Measurements from ENCODE around the gene PIAS1.
"Not testable (repeated sequence)": the region's sequence is repeated elsewhere in the genome, so short reads cannot be mapped to it uniquely, and the experiment has no call there.

The PIAS1 gene

DNA sequence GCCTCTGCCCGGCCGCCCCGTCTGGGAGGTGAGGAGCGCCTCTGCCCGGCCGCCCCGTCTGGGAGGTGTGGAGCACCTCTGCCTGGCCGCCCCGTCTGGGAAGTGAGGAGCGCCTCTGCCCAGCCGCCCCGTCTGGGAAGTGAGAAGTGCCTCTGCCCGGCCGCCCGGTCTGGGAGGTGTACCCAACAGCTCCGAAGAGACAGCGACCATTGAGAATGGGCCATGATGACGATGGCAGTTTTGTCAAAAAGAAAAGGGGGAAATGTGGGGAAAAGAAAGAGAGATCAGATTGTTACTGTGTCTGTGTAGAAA, 168.3 kb downstream of the PIAS1 start:
- DNase-seq, result not testable (repeated sequence)

- no peak for DNase-seq
Measured at GRCh38 chr15:68223171-68223570, 169.1 kb downstream of the PIAS1 start.

GRCh38 chr15:68224108-68224507, 170.0 kb downstream of the PIAS1 start:
- DNase-seq, result no peak

DNA sequence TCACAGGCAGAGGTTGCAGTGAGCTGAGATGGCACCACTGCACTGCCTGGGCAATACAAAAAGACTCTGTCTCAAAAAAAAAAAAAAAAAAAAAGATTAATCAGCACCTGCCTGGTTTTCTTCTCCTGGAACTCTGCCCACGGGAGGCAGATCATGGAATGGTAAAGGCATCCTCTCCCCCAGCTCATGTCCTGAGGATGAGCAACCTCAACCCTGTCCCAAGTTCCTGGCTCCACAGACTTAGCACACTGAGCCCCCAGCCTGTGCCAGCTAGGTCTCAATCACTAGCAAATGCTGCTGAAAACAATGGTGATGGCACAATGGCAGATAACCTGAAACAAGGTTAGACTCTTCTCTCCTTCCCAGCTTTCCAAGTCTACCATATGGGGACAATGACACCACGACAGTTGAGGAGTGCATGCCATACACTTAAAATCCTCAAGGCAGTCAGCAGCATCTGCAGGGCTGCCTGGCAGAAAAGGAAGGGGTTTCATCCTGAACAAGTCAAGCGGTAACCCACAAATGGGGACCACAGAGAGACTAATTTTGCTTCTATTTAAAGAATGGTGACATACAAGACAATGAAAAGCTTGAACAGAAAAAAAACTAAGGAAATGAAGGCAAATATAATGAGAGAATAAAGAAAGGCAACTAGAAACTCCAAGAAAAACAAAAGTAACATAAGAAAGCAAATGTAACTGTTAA, 170.6 kb downstream of the PIAS1 start:
- no peak for DNase-seq

GRCh38 chr15:68225442-68225841, 171.3 kb downstream of the PIAS1 start:
- not testable (repeated sequence) for DNase-seq

DNA sequence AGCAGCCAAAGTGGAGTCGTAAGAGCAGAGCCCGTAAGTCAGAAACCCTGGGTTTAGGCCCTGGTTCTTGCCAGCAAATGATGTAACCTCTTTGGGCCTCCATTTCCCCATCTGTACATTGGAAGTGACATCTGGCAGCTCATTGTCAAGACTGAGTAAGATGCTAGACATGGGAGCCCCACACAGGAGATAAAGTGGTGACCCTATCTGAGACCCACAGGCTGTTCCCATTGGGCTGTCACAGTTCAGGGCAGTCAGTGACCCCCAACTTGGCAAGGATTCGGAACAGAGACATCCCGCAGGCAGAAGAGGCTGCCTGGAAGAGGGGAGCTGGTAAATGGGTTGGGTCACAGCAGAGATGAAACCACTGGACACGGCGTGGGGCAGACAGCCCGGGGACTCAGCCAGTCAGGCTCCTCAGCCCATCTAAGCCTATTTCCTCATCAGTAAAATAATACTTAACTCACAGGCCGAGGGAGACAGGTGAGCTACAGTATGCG, 173.6 kb downstream of the PIAS1 start:
- no peak for DNase-seq

- no peak for DNase-seq
Measured at GRCh38 chr15:68228143-68228970, 174.2 kb downstream of the PIAS1 start.

DNA sequence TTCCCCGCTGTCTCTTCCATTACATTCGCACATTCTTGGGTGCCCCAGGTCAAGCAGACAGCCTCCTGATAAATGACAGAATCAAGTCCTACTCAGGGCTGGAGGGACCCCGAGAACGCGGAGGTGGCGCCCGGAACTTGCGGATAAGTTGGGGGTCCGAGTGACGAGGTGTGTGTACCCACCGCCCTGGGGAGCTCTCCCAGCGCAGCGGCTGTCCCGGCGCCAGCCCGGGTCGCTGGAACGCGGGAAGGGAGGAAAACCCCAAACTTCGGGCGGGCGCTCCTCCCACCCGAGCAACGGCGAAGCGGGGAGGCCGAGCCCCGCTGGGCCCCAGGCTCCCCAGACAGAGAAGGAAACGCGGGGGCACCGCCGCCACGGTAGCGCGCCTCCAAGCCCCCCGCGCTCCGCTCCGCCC, 174.9 kb downstream of the PIAS1 start:
- peak; percentile 18 for DNase-seq

DNA sequence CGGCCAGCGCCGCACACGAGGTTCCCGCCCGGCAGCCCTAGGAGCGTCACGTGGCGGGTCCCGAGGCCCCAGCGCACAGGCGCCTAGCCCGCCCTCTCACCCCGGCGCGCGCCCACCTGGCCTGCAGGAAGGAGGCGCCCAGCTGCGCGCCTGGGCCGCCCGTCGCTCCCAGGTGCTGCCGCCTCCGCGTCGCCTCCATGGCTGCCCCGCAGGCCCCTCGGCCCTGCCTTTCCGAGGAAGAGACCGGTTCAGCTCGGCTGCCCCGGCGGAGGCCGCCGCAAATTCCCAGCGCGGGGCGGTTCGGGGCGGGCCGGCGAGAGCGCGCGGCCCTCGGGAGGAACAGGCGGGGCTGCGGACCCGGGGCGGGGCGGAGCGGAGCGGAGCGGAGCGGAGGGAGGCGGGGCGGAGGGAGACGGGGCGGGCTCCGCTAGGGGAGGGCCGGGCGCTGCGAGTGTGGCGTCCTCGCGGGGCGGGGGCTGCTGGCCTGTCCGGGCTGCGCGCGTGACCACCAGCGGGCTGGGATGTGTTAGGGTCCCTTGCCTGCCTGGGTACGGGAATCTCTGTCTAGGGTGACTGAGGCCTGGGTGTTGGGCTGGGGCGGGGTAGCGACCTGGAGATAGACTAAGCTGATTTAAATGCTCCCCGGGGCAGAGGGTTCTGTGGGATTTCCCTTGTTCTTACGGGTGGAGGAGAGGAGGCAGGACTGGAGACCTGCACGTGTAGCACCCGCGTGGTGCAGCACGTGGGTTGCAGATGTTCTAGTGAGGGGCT, 175.5 kb downstream of the PIAS1 start, which contains the start of gene CLN6:
Gene CLN6, minus strand, starts transcription at position 343 of the 771 bp plus-strand sequence. Its CDS starts 144 bp downstream, at position 199.
- DNase-seq, result peak; percentile 81

DNA sequence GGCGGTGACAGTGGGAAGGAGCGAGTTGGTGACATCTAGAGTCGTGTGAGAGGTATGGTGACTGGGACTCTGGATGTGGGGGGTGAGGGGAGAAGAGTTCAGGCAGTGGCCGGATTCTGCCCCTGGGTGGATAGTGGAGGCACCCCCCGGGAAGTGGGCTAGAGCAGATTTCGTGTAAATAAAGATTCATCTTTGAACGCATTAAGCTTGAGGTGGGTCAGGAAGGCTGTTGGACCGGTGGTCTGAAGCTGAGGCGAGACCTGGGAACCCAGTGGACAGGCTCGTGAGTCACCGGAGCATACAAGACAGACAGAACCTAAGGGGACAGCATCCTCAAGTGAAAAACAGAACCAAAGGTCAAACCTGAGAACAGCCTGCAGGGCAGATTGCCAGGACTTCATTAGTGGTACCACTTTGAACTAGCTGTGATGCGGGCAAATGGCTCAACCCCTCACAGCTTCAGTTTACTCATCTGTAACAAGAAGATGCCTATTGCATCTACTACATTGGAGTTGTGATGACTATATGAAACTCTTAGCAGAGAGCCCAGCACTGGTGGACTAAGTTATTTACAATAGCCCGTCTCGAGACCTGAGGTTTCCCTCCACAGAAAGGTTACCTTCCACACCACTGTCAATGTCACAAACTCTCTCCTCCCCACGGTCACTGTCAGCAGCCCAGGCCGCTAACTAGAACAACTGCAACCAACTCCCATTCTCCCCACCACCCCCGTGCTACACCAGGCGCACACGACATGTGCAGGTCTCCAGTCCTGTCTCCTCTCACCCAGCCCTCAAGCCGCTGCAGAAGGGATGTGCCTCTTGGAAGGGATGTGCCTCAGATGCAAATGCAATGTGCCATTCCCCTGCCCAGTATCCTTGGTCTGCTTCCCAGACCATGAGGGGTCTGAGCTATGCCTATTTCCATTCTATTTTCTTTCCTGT, 176.3 kb downstream of the PIAS1 start:
- no peak for DNase-seq

DNA sequence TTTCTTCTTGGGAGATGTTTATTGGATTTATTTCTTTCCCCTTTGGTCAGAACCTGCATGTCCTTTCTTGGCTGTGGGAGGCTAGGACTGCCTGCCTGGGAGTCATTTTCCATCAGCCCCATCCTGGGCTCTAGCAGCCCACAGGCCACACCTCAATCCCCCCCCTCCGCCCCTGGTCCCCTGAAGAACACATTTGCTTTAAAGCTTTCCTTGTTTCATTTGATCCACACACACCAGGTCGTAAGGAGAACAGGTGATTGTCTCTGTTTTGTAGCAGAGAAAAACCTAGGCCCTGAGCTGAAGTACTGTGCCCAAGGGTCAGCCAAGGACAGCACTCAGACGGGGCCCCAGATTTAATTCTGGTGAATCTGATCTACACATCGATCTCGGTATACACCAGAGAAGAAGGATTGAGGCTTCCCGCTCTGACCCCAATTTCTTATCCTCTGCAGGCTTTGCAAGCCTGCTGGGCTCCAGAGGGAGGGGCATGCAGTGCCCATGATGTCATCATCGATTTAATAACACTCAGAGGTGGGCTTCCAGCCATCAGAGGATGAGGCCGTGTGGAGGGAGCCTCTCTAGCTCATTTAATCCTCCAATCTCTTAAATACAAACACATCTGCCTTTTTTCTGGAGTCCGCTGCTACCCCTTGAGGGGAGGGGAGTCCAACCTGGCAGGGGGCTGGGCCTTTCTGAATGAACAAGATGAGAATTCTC, 177.1 kb downstream of the PIAS1 start:
- DNase-seq, result no peak

DNA sequence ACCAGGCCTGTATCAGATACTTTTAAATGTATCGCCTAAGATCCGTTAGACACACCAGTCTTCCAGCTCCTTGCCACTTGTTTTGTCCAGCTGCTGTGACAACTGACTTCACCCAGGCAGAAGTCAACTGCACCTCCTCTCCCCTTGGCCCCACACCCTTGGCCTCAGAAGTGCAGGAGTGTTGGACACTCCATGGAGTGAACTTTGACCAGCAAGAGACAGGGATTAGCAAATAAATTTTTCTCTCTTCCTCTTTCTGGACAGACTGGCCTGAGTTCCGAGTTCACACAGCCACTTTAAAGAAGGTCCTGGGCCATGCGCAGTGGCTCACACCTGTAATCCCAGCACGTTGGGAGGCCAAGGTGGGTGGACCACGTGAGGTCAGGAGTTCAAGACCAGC, 178.3 kb downstream of the PIAS1 start:
- no peak for DNase-seq

DNA sequence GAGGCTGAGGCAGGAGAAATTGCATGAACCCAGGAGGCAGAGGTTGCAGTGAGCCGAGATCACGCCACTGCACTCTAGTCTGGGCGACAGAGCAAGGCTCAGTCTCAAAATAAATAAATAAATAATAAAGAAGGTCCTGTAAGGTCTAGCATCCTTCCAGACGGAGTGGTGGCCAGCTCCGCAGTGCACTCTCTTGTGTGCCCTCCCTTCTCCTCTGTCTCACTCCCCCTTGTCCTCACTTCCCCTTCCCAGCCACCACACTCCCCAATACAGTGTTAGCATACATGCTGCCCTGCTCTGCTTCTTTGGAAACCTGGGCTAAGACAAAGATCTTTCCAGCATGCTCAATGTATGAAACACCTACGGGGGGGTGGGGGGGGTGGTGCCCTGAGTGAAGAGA, 178.8 kb downstream of the PIAS1 start:
- DNase-seq, result no peak

- DNase-seq, result no peak
Measured at GRCh38 chr15:68234060-68234459, 179.9 kb downstream of the PIAS1 start.

DNA sequence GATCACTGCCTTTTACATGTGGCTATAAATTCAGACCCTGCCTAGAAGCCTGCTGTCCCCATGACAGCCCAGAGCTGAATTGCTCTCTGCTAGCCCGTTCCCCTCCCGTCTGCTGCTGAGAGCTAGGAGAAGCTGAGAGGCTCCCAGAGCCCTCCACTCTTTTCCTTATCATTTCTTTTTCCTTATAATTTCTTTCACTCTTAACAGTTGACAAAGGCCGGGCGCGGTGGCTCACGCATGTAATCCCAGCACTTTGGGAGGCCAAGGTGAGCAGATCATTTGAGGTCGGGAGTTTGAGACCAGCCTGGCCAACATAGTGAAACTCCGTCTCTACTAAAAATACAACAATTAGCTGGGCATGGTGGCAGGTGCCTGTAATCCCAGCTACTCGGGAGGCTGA, 180.4 kb downstream of the PIAS1 start:
- not testable (repeated sequence) for DNase-seq

DNA sequence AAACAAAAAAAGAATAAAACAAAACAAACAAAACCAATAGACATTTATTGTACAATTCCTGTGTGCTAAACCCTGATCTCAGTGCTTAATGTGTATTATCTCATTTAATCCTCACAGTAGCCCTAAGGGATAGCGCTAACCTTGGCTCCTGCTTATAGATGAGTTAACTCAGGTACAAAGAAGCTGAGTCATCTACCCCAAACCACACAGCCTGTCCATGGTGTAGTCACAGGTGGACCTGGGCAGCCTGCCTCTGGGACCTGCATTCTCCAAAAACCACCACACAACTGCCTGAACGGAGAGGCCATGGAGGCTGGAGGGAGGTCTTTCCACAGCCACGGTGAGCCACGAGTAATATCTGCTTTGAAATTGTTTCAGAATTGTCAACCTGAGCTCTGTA, 180.9 kb downstream of the PIAS1 start:
- no peak for DNase-seq

GRCh38 chr15:68239025-68239424, 184.9 kb downstream of the PIAS1 start:
- no peak for DNase-seq

DNA sequence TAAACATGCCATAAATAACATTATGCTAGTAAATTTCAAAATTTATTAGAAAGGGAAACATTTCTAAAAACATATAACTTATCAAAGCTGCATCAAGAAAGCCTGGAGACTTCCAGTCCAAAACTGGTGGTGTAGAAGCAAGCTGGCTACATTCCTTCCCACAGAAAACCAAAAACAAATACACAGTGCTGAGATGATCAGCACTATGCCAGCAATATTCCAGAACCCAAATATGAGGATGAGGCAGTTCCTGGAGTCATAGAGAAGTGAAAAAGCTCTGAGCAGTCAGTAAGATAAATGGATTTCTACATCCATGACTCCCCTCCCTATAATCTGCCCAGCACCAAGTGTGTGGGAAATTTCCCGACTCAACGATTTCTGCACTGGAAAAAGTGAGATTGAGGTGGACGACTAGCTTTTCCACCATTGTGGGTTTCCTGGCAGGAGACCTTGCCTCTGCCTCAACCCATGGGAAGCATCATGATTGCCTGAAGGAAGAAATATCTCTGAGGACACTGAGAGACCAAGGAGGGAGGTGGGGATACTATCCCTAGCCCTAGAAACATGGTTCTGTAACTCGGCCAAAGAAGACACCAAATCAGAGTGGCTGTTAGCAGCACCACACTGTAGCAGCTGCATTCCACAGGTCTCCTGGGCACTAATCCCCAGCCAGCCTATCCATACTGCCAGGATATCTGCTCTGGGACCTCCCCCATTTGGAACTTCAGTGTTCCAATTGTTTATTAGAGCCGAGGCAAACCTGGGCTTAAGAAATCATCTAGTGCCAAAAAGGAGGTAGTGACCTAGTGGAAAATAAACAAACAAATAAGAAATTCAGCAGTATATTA, 187.2 kb downstream of the PIAS1 start:
- DNase-seq, result no peak
